Measurements from ENCODE around the gene PRAME.
"Not testable (repeated sequence)": the region's sequence is repeated elsewhere in the genome, so short reads cannot be mapped to it uniquely, and the experiment has no call there.

Gene PRAME

GRCh38 chr22:22510833-22511232, 48.2 kb downstream of the PRAME start:
- H3K9ac ChIP-seq (ENCODE audit: low read depth in 1 of 2, low read length in 2 of 2); H3K27ac ChIP-seq (ENCODE audit: low read depth, low read length); H3K4me3 ChIP-seq (ENCODE audit: low read depth in 1 of 2, low read length in 2 of 2); H3K27me3 ChIP-seq (ENCODE audit: control insufficient read depth in 1 of 2, insufficient read depth in 2 of 2, low read length in 2 of 2); H3K36me3 ChIP-seq (ENCODE audit: control insufficient read depth in 1 of 2, insufficient read depth in 2 of 2, low read length in 2 of 2); H3K4me1 ChIP-seq (ENCODE audit: control insufficient read depth in 1 of 2, insufficient read depth in 2 of 2, low read length in 2 of 2); H3K9me3 ChIP-seq (ENCODE audit: control insufficient read depth in 1 of 2, low read length in 2 of 2): not testable (repeated sequence)

DNA sequence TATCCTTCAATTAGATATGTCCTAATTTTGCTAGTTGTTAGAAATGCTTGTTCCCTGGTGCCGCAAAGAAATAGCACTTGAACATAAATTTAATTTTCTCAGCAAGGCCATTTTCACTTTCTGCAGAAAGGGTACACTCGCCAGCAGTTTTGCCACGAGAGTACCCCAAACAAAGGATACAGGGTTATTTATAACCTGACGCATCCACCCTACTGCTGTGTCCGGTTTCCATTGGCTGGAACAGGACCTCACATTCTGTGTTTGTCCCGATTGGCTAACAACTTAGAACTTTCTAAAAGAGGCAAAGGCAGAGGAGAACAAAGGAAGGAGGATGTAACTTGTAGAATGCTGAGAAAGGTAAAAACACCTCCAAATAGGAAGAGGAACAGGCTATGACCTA, 49.2 kb downstream of the PRAME start:
- H3K9me3 ChIP-seq (ENCODE audit: control insufficient read depth in 1 of 2, low read length in 2 of 2); H3K27ac ChIP-seq (ENCODE audit: low read depth, low read length); H3K36me3 ChIP-seq (ENCODE audit: control insufficient read depth in 1 of 2, insufficient read depth in 2 of 2, low read length in 2 of 2); H3K4me1 ChIP-seq (ENCODE audit: control insufficient read depth in 1 of 2, insufficient read depth in 2 of 2, low read length in 2 of 2); H3K27me3 ChIP-seq (ENCODE audit: control insufficient read depth in 1 of 2, insufficient read depth in 2 of 2, low read length in 2 of 2); H3K9ac ChIP-seq (ENCODE audit: low read depth in 1 of 2, low read length in 2 of 2); H3K4me3 ChIP-seq (ENCODE audit: low read depth in 1 of 2, low read length in 2 of 2): not testable (repeated sequence)

- Histone ChIP-seq H3K4me1 (ENCODE audit: control insufficient read depth in 1 of 2, insufficient read depth in 2 of 2, low read length in 2 of 2) (peaks cover 4% of the 10 kb centered on the region in 2 donors), H3K27ac (ENCODE audit: low read depth, low read length) (no peak within 1 kb of the TSS), H3K9ac (ENCODE audit: low read depth in 1 of 2, low read length in 2 of 2) (peak within 1 kb of the TSS; percentile 26 to 76), H3K36me3 (ENCODE audit: control insufficient read depth in 1 of 2, insufficient read depth in 2 of 2, low read length in 2 of 2) (no peaks in the 10 kb centered on the region), H3K9me3 (ENCODE audit: control insufficient read depth in 1 of 2, low read length in 2 of 2) (no peaks in the 10 kb centered on the region), H3K4me3 (ENCODE audit: low read depth in 1 of 2, low read length in 2 of 2) (peak within 1 kb of the TSS; percentile 72 to 85), H3K27me3 (ENCODE audit: control insufficient read depth in 1 of 2, insufficient read depth in 2 of 2, low read length in 2 of 2) (no peaks in the 10 kb centered on the region)
Observed at GRCh38 chr22:22508274-22509176, 50.5 kb downstream of the PRAME start, which contains the start of gene ZNF280B. Gene ZNF280B (minus strand): TSS chr22:22508742. CDS start chr22:22489398, 19,344 bp downstream.

DNA sequence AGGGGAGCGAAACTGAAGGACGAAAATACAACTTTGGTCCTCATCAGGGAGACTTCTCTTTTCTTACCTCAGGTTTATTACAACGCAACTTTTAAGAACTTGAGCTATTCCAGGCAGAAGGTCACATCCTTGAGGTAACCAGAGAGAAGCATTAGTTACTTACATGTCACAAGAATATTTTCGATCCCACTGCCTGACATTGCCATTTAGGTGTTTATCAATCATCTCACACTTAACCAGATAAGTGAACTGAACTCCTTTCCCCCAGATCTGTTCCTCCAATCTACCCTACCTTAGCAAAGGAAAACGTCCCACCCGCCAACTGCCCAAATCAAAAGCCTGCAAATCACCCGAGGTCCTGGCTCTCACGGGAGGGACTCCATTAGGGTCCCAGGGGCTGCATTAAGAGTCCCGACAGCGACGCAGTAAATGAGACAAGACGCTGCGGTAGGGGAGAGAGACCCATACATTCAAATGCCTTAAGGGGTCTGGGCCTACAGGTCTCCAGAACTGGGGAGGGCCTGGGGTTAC, 51.3 kb downstream of the PRAME start:
- Histone ChIP-seq H3K9ac (ENCODE audit: low read depth in 1 of 2, low read length in 2 of 2) (peak overlapping the region in 1 of 2 donors; percentile 26), H3K9me3 (ENCODE audit: control insufficient read depth in 1 of 2, low read length in 2 of 2) (no peaks in the 10 kb centered on the region), H3K27me3 (ENCODE audit: control insufficient read depth in 1 of 2, insufficient read depth in 2 of 2, low read length in 2 of 2) (no peaks in the 10 kb centered on the region), H3K4me1 (ENCODE audit: control insufficient read depth in 1 of 2, insufficient read depth in 2 of 2, low read length in 2 of 2) (peaks cover 4% of the 10 kb centered on the region in 2 donors), H3K4me3 (ENCODE audit: low read depth in 1 of 2, low read length in 2 of 2) (peak overlapping the region; percentile 72 to 85), H3K27ac (ENCODE audit: low read depth, low read length) (no peak overlapping the region), H3K36me3 (ENCODE audit: control insufficient read depth in 1 of 2, insufficient read depth in 2 of 2, low read length in 2 of 2) (no peaks in the 10 kb centered on the region)

DNA sequence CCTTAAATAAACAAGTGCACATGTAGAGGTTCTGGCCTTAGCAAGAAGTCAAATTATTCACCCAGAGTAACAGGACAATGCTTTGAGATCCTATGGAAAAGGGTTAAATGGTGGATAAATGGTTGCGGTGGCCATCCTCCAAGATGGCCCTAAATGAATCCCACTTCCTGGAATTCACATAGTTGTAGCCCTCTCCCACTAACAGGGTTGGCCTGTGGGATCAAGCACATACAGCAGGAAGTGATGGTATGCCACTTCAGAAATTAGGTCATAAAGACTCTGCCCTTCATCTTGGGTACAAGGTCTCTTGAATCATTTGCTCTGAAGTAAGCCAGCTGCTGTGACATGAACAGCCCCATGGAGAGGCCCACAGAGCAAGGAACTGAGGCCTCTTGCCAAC, 52.3 kb downstream of the PRAME start:
- H3K4me1 ChIP-seq (ENCODE audit: control insufficient read depth in 1 of 2, insufficient read depth in 2 of 2, low read length in 2 of 2), result peaks cover 4% of the 10 kb centered on the region in 2 donors
- no peak overlapping the region for H3K9ac ChIP-seq (ENCODE audit: low read depth in 1 of 2, low read length in 2 of 2)
- H3K4me3 ChIP-seq (ENCODE audit: low read depth in 1 of 2, low read length in 2 of 2), result no peak overlapping the region
- no peaks in the 10 kb centered on the region for H3K36me3 ChIP-seq (ENCODE audit: control insufficient read depth in 1 of 2, insufficient read depth in 2 of 2, low read length in 2 of 2)
- H3K9me3 ChIP-seq (ENCODE audit: control insufficient read depth in 1 of 2, low read length in 2 of 2), result no peaks in the 10 kb centered on the region
- no peaks in the 10 kb centered on the region for H3K27me3 ChIP-seq (ENCODE audit: control insufficient read depth in 1 of 2, insufficient read depth in 2 of 2, low read length in 2 of 2)
- no peak overlapping the region for H3K27ac ChIP-seq (ENCODE audit: low read depth, low read length)

DNA sequence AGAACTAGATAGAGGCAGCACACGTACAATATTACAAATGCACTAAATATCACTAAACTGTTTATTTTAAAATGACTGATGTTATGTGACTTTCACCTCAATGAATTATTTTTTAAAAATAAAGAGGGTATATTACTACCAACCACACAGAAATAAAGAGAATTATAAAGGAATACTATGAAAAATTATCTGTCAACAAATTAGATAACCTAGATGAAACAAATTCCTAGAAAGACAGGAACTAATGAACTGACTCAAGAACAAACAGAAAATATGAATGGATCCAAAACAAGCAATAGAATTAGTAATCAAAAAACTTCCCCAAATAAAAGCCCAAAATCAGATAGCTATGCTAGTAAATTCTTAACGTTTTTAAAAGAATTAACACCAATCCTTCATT, 60.8 kb downstream of the PRAME start:
- H3K4me3 ChIP-seq (ENCODE audit: low read depth in 1 of 2, low read length in 2 of 2), result no peak overlapping the region
- no peak overlapping the region for H3K9ac ChIP-seq (ENCODE audit: low read depth in 1 of 2, low read length in 2 of 2)
- no peaks in the 10 kb centered on the region for H3K9me3 ChIP-seq (ENCODE audit: control insufficient read depth in 1 of 2, low read length in 2 of 2)
- no peaks in the 10 kb centered on the region for H3K27me3 ChIP-seq (ENCODE audit: control insufficient read depth in 1 of 2, insufficient read depth in 2 of 2, low read length in 2 of 2)
- H3K27ac ChIP-seq (ENCODE audit: low read depth, low read length), result no peak overlapping the region
- H3K4me1 ChIP-seq (ENCODE audit: control insufficient read depth in 1 of 2, insufficient read depth in 2 of 2, low read length in 2 of 2), result no peaks in the 10 kb centered on the region
- H3K36me3 ChIP-seq (ENCODE audit: control insufficient read depth in 1 of 2, insufficient read depth in 2 of 2, low read length in 2 of 2), result no peaks in the 10 kb centered on the region
